Calu3 (cell line): Measurements from ENCODE around the gene SEC14L2. TPM values are rescaled to one million over a fixed set of nuclear protein-coding genes. Genes with fewer than 3 reads are reported as not detected.

ENCODE experiments used
- BruUV-seq: library from RNA; stranded (reverse); fragments of 400-500 nt; replicated peaks from 2 replicates; lab custom pipeline; 2021; lab: Mats Ljungman, UMichigan
- CTCF ChIA-PET: fragments of 300-600 bp; sonication (Branson Sonifier 250); formaldehyde crosslinking; loops from one replicate; lab custom pipeline; 2022; ENCODE audit warnings: antibody characterized with exemption; lab: Charles Lee
- DNase-seq: peaks from one replicate; pipeline ENCODE4 v3.0.0; 2022
- H3K27ac Mint-ChIP-seq: one replicate; pipeline ENCODE4 v1.8.0; 2022; ENCODE audit warnings: mixed read lengths; ENCODE audit not compliant: unreplicated experiment
- H3K27me3 Mint-ChIP-seq: one replicate; pipeline ENCODE4 v1.8.0; 2022; ENCODE audit warnings: mixed read lengths; ENCODE audit not compliant: unreplicated experiment
- H3K36me3 Mint-ChIP-seq: one replicate; pipeline ENCODE4 v1.8.0; 2022; ENCODE audit warnings: mild to moderate bottlenecking, moderate library complexity, mixed read lengths; ENCODE audit not compliant: insufficient read depth, unreplicated experiment
- H3K4me1 Mint-ChIP-seq: one replicate; pipeline ENCODE4 v1.8.0; 2022; ENCODE audit warnings: mild to moderate bottlenecking, low read depth, mixed read lengths; ENCODE audit not compliant: unreplicated experiment
- H3K4me3 Mint-ChIP-seq: one replicate; pipeline ENCODE4 v1.8.0; 2022; ENCODE audit warnings: mild to moderate bottlenecking, low read depth, moderate library complexity, mixed read lengths; ENCODE audit not compliant: unreplicated experiment
- H3K9me3 Mint-ChIP-seq: one replicate; pipeline ENCODE4 v1.8.0; 2022; ENCODE audit warnings: low read depth, mixed read lengths; ENCODE audit not compliant: unreplicated experiment
- intact Hi-C: fragments of 100-400 bp; cut with micrococcal nuclease; formaldehyde crosslinking; loops from one replicate; pipeline ENCODE4 v1.10.0; 2022; ENCODE audit not compliant: unreplicated experiment
- total RNA-seq: library from RNA; stranded (reverse); gene quantifications from 2 replicates; pipeline ENCODE4 v1.2.3, GENCODE V29; 2022
- TF ChIP-seq, protein P1 (sequence below): fragments of 200-600 bp; IDR thresholded peaks from one replicate; pipeline ENCODE4 v1.8.0; 2022; ENCODE audit warnings: antibody characterized with exemption; ENCODE audit not compliant: unreplicated experiment

Gene SEC14L2
- total RNA-seq, 1 experiment from 2014 or later: 39.1 TPM

DNA sequence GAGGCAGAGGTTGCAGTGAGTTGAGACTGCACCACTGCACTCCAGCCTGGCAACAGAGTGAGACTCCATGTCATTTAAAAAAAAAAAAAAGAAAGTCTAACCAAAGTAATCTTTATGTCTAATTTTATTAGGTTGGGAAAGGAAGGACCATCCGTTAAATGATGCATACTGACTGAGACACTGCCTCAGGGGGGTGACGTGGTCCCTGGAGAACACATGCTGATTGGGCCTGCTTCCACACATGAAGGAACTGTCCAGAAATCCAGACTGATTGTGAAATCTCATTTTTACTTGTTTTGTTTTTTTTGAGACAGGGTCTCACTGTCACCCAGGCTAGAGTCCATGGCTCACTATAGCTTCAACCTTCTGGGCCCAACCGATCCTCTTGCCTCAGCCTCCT is 45.6 kb upstream of the SEC14L2 start:
- H3K9me3 Mint-ChIP-seq: no peaks in the 10 kb centered on the region
- H3K27me3 Mint-ChIP-seq: no peaks in the 10 kb centered on the region
- H3K36me3 Mint-ChIP-seq: peaks cover 50% of the 10 kb centered on the region
- no TSS peak for BruUV-seq
- DNase-seq: no peak
- no peak overlapping the region for H3K4me3 Mint-ChIP-seq
- CTCF ChIA-PET: no interaction called here
- H3K27ac Mint-ChIP-seq: no peak overlapping the region
- TF ChIP-seq, protein P1, sequence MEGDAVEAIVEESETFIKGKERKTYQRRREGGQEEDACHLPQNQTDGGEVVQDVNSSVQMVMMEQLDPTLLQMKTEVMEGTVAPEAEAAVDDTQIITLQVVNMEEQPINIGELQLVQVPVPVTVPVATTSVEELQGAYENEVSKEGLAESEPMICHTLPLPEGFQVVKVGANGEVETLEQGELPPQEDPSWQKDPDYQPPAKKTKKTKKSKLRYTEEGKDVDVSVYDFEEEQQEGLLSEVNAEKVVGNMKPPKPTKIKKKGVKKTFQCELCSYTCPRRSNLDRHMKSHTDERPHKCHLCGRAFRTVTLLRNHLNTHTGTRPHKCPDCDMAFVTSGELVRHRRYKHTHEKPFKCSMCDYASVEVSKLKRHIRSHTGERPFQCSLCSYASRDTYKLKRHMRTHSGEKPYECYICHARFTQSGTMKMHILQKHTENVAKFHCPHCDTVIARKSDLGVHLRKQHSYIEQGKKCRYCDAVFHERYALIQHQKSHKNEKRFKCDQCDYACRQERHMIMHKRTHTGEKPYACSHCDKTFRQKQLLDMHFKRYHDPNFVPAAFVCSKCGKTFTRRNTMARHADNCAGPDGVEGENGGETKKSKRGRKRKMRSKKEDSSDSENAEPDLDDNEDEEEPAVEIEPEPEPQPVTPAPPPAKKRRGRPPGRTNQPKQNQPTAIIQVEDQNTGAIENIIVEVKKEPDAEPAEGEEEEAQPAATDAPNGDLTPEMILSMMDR: no peak
- intact Hi-C loops: no loop called here
- H3K4me1 Mint-ChIP-seq: peaks cover 23% of the 10 kb centered on the region

DNA sequence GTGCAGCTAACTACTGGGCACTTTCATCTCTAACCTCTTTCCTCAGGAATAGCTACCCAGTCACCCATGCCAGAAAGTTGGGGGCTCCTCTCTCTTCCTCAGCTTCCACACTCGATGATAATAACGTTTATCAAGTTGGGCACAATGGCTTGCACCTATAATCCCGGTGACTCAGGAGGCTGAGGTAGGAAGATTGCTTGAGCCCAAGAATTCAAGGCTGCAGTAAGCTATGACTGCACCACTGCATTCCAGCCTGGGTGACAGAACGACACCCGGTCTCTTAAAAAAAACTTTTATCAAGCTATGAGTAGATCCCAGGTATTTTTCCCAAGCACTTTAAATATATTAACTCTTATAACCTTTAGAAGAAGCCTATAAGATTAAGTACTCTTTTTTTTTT is 42.2 kb upstream of the SEC14L2 start:
- H3K4me3 Mint-ChIP-seq: peak overlapping the region; percentile 94
- H3K9me3 Mint-ChIP-seq: no peaks in the 10 kb centered on the region
- H3K27ac Mint-ChIP-seq: peak overlapping the region; percentile 1
- peaks cover 35% of the 10 kb centered on the region for H3K4me1 Mint-ChIP-seq
- H3K36me3 Mint-ChIP-seq: peaks cover 67% of the 10 kb centered on the region
- H3K27me3 Mint-ChIP-seq: no peaks in the 10 kb centered on the region
- intact Hi-C loops: no loop called here
- CTCF ChIA-PET: no interaction called here
- no peak for DNase-seq
- TF ChIP-seq, protein P1: no peak
- no TSS peak for BruUV-seq

DNA sequence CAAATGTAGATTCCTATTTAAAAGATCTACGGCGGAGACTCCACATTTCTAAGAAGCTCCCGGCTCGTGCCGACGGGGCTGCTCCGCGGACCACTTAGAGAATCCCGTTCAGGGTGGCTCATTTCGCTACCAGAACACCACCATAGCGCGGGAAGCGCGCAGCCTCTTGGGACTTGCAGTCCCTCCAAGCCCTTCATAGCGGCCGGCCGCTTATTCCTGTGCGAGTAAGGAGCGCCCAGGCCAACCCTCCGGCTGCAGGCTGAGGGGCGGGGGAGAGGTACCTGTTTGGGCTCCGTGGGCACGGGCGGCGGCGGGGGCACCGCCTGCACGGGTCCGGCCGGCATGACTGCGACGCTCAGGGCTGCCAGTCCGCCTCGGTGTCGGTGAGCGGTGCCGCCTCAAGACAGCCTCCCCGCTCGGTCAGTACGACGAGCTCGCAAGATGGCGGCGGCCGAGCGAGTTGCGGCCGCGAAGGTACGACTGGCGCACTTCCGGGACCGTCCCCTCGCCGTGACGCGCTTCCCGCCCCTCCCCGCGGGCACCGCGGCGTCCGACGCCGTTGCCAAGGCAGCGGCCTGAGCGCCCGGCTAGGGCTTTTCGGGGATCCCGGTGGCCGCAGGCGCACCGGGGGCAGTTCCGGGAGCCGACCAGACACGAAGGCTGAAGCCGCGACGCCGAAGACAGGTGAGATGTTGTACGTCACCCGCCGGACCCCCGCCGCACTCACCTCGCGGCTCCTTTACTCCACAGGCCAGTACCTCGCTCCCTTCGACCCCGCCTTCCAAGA is 40.2 kb upstream of the SEC14L2 start, which contains the start of the genes CCDC157 and SF3A1:
TSS of gene CCDC157 (plus strand) at position 559 of the 787 bp plus-strand sequence. CDS start 8,994 bp downstream, outside the sequence.
TSS of gene SF3A1 (minus strand) at position 446 of the 787 bp plus-strand sequence. CDS start at position 344, 102 bp downstream.
- DNase-seq: peak; percentile 92
- H3K4me3 Mint-ChIP-seq: peak within 1 kb of the TSS; percentile 94
- no peaks in the 10 kb centered on the region for H3K27me3 Mint-ChIP-seq
- H3K4me1 Mint-ChIP-seq: peaks cover 35% of the 10 kb centered on the region
- H3K27ac Mint-ChIP-seq: peak within 1 kb of the TSS; percentile 96
- intact Hi-C loops: no loop called here
- H3K36me3 Mint-ChIP-seq: peaks cover 52% of the 10 kb centered on the region
- no peaks in the 10 kb centered on the region for H3K9me3 Mint-ChIP-seq
- BruUV-seq: no TSS peak
- TF ChIP-seq, protein P1: no peak
- CTCF ChIA-PET: interaction anchor here (0.6 to 1.8 kb wide), 6 partner anchors 18 to 93 kb away, joined by 3 to 10 read pairs (median 4); no protein-coding TSS in a partner anchor

DNA sequence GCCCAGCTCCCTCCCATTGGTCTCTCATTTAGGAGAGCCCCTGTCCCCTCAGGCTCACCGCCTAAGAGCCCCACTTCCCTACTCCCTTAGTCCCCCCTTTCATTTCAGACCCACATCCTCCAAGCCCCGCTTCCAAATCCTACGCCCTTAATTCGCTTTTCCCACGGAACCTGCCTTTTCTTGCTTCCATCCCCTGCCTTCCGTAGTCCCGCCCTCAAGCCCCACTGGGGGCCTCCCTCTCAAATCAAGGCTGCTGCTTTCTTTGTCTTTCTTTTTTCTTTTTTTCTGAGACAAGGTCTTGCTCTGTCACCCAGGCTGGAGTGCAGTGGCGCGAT is 39.6 kb upstream of the SEC14L2 start:
- BruUV-seq: no TSS peak
- intact Hi-C loops: no loop called here
- H3K27me3 Mint-ChIP-seq: no peaks in the 10 kb centered on the region
- CTCF ChIA-PET: interaction anchor here (0.6 to 1.8 kb wide), 5 partner anchors 17 to 94 kb away, joined by 4 to 10 read pairs (median 4); no protein-coding TSS in a partner anchor
- peaks cover 35% of the 10 kb centered on the region for H3K4me1 Mint-ChIP-seq
- peak overlapping the region; percentile 96 for H3K27ac Mint-ChIP-seq
- TF ChIP-seq, protein P1: no peak
- peaks cover 46% of the 10 kb centered on the region for H3K36me3 Mint-ChIP-seq
- no peak for DNase-seq
- H3K9me3 Mint-ChIP-seq: no peaks in the 10 kb centered on the region
- peak overlapping the region; percentile 94 for H3K4me3 Mint-ChIP-seq
